CD4-positive, CD25-positive, alpha-beta regulatory T cell (primary cell): ENCODE measurements around the gene TRIM34. TPM values are rescaled to one million over a fixed set of nuclear protein-coding genes. Genes with fewer than 3 reads are reported as not detected.
"Not testable (repeated sequence)": the region's sequence is repeated elsewhere in the genome, so short reads cannot be mapped to it uniquely, and the experiment has no call there.

Experiments used
- ATAC-seq, 2 donors: fragments of 150-1000 bp; cut with Tn5 transposase; one replicate each; pipeline ENCODE4 v1.10.0; 2021; ENCODE audit warnings: low read depth in 2 of 2, moderate number of reproducible peaks in 2 of 2, moderate library complexity in 1 of 2
- DNase-seq, 3 donors: peaks; one replicate each; pipeline versions ENCODE4 v3.0.0 to v3.0.0-alpha.2; 2012 to 2022; ENCODE audit warnings: mixed read lengths in 1 of 3
- H3K27ac ChIP-seq: one replicate; pipeline ENCODE4 v1.7.0; 2013; ENCODE audit warnings: mild to moderate bottlenecking, low read length; ENCODE audit not compliant: insufficient read depth, poor library complexity, severe bottlenecking
- H3K27me3 ChIP-seq: one replicate; pipeline ENCODE4 v1.7.0; 2013; ENCODE audit warnings: low read length; ENCODE audit not compliant: control insufficient read depth, insufficient read depth
- H3K36me3 ChIP-seq: one replicate; pipeline ENCODE4 v1.7.0; 2013; ENCODE audit warnings: mild to moderate bottlenecking, low read length, moderate library complexity; ENCODE audit not compliant: control insufficient read depth, insufficient read depth
- H3K4me1 ChIP-seq: 2 replicates; pipeline ENCODE4 v1.7.0; 2013; ENCODE audit warnings: mild to moderate bottlenecking, low read length; ENCODE audit not compliant: insufficient read depth, control insufficient read depth, poor library complexity, severe bottlenecking
- H3K4me3 ChIP-seq: one replicate; pipeline ENCODE4 v1.7.0; 2013; ENCODE audit warnings: low read depth, mild to moderate bottlenecking, low read length, moderate library complexity
- H3K9me3 ChIP-seq, 2 experiments: 1 replicate in 1 of 2; 2 replicates in 1 of 2; pipeline ENCODE4 v1.7.0; 2013; ENCODE audit warnings: low read length in 2 of 2, mild to moderate bottlenecking in 1 of 2, moderate library complexity in 1 of 2; ENCODE audit not compliant: control insufficient read depth in 2 of 2
- H3K27ac Mint-ChIP-seq, 3 donors: one replicate each; pipeline ENCODE4 v1.8.0; 2020 to 2022; ENCODE audit warnings: mild to moderate bottlenecking in 3 of 3, mixed read lengths in 3 of 3, moderate library complexity in 2 of 3
- H3K27me3 Mint-ChIP-seq: one replicate; pipeline ENCODE4 v1.8.0; 2022; ENCODE audit warnings: mild to moderate bottlenecking, mixed read lengths
- H3K36me3 Mint-ChIP-seq: one replicate; pipeline ENCODE4 v1.8.0; 2020; ENCODE audit warnings: mixed read lengths
- H3K4me1 Mint-ChIP-seq, 4 donors: one replicate each; pipeline ENCODE4 v1.8.0; 2020 to 2022; ENCODE audit warnings: mixed read lengths in 4 of 4, mild to moderate bottlenecking in 1 of 4
- H3K4me3 Mint-ChIP-seq, 4 donors: one replicate each; pipeline ENCODE4 v1.8.0; 2020 to 2022; ENCODE audit warnings: mild to moderate bottlenecking in 4 of 4, mixed read lengths in 4 of 4, moderate library complexity in 3 of 4
- H3K9me3 Mint-ChIP-seq, 7 donors: one replicate each; pipeline ENCODE4 v1.8.0; 2020 to 2022; ENCODE audit warnings: mixed read lengths in 7 of 7, mild to moderate bottlenecking in 3 of 7, moderate library complexity in 2 of 7
- polyA plus RNA-seq, 4 donors: library from polyadenylated mRNA; unstranded; fragments of 300-500 nt; fragmentation: Illumina TruSeq; gene quantifications; one replicate each; pipeline ENCODE4 v1.2.3, GENCODE V29; 2021
- total RNA-seq: library from RNA; stranded (reverse); gene quantifications from one replicate; pipeline ENCODE4 v1.2.3, GENCODE V29; 2022

The TRIM34 gene
- total and polyA plus RNA-seq, 5 donors from 2014 or later = 9.8 to 21.3 (median 18.0) TPM

DNA sequence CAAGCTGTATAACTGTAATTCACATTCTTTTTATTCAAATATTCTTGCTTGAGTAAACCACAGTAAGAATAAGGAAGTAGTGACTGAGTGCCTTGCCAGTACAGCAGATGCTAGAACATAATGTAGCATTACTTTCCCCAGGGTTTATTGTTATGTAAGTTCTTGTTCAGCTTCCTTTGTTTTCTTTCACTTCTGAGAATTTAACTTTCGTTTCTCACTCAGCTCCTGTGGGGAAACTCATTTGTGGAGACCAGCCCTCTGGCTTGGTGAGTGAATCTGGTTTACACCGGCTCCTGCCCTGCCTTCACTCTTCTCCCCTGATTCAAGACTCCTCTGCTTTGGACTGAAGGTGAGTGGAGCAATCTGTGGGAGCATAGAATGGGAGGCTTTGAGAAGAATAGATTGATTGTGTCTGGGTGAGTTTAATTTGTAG is 64.8 kb downstream of the TRIM34 start, which contains the start of gene TRIM22:
TRIM22 (plus strand) TSS at position 240 of the 433 bp plus-strand sequence. CDS start 6,443 bp downstream, outside the sequence.
- H3K27me3 ChIP-seq = no peaks in the 10 kb centered on the region
- ATAC-seq = peak; percentile 78 to 81
- Mint-ChIP-seq H3K36me3 (peaks cover 14% of the 10 kb centered on the region), H3K4me3 (peak within 1 kb of the TSS; percentile 93 to 98 (median 96)), H3K4me1 (peaks cover 25 to 56% (median 45%) of the 10 kb centered on the region in 4 donors), H3K9me3 (no peaks in the 10 kb centered on the region), H3K27me3 (peaks cover 3% of the 10 kb centered on the region), H3K27ac (peak within 1 kb of the TSS; percentile 94 to 100 (median 95))
- peak; percentile 29 to 93 (median 73) for DNase-seq
- H3K36me3 ChIP-seq = peaks cover 11% of the 10 kb centered on the region
- no peaks in the 10 kb centered on the region for H3K9me3 ChIP-seq
- H3K4me3 ChIP-seq = peak within 1 kb of the TSS; percentile 96
- peak within 1 kb of the TSS; percentile 87 for H3K27ac ChIP-seq
- H3K4me1 ChIP-seq = peaks cover 54% of the 10 kb centered on the region

DNA sequence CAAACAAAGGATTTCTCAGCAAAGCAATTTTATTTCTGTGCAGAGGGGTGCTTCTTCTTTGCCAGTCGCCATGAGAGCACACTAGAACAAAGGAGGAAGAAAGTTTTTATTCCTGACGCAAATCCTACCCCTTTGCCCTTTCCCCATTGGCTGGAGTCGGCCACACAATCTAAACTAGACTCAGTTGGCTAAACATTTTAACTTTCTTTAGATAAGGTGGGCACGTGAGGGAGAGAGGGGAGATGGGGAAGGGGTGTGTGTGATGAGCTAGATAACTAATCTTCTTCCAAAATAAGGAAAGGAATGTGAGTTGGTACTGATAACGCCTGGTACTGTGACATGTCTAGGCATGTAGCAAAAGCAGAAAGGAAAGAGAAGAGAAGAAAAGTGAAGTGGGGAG is 65.4 kb downstream of the TRIM34 start:
- Histone ChIP-seq H3K27me3 (no peaks in the 10 kb centered on the region), H3K36me3 (peaks cover 17% of the 10 kb centered on the region), H3K4me1 (peaks cover 54% of the 10 kb centered on the region), H3K9me3 (no peaks in the 10 kb centered on the region), H3K27ac (peak overlapping the region; percentile 87), H3K4me3 (peak overlapping the region; percentile 96)
- peak overlapping the region; percentile 93 to 98 (median 96) for H3K4me3 Mint-ChIP-seq
- DNase-seq = peak in 1 of 3 donors; percentile 27
- peaks cover 17% of the 10 kb centered on the region for H3K36me3 Mint-ChIP-seq
- peaks cover 28 to 56% (median 46%) of the 10 kb centered on the region in 4 donors for H3K4me1 Mint-ChIP-seq
- H3K9me3 Mint-ChIP-seq = no peaks in the 10 kb centered on the region
- no peak for ATAC-seq
- peak overlapping the region; percentile 94 to 100 (median 95) for H3K27ac Mint-ChIP-seq
- no peaks in the 10 kb centered on the region for H3K27me3 Mint-ChIP-seq

DNA sequence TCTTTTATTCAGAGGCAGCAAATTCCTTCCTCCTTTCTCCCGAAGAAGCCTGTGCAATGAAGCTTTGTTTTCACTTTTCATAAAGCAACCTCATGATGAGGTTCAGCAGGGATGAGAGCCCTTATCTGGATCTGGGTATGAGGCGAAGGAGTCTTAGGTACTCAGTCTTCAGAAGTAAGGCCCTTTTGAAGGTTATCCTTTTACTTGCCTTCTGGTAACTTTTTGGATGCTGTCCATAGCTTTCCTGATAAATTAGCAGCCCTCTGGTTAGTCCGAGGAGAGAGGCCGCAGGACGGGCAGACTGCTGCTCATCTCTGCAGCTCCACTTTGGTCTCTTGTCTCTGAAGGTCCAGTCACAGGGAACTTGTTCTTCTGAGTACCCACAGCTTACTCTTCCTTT is 65.9 kb downstream of the TRIM34 start:
- Histone ChIP-seq H3K4me3 (peak overlapping the region; percentile 96), H3K27me3 (no peaks in the 10 kb centered on the region), H3K9me3 (no peaks in the 10 kb centered on the region), H3K36me3 (peaks cover 21% of the 10 kb centered on the region), H3K27ac (peak overlapping the region; percentile 87), H3K4me1 (peaks cover 57% of the 10 kb centered on the region)
- Mint-ChIP-seq H3K27me3 (no peaks in the 10 kb centered on the region), H3K27ac (peak overlapping the region; percentile 94 to 100 (median 95)), H3K4me3 (peak overlapping the region; percentile 93 to 98 (median 96)), H3K4me1 (peaks cover 28 to 59% (median 48%) of the 10 kb centered on the region in 4 donors), H3K36me3 (peaks cover 17% of the 10 kb centered on the region), H3K9me3 (no peaks in the 10 kb centered on the region)
- DNase-seq (peak in 1 of 3 donors; percentile 28), ATAC-seq (no peak)

DNA sequence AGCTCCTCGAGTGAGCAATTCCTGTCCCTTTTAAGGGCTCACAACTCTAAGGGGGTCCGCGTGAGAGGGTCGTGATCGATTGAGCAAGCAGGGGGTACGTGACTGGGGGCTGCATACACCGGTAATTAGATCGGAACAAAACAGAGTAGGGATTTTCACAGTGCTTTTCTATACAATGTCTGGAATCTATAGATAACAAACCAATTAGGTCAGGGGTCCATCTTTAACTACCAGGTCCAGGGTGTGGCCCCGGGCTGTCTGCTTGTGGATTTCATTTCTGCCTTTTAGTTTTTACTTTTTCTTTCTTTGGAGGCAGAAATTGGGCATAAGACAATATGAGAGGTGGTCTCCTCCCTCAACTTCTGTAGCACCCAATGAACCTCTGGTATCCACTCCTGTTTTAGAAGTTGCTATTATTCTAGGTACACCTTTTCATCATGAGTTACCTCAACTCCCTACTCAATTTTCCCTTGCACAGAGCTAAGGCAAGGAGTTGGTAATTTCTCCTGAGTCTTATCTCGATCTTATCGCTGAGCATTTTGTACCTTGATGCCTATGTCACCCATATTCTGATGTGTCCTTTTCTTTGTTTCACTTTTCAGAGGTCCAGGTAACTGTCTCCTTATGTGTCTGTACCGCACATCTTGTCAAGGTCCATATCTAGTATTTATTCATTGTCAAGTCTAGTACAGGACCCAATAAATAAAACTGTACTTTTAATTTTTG is 66.6 kb downstream of the TRIM34 start:
- not testable (repeated sequence) for ATAC-seq, H3K27me3 ChIP-seq, H3K27me3 Mint-ChIP-seq, H3K9me3 ChIP-seq, H3K9me3 Mint-ChIP-seq
- Mint-ChIP-seq H3K27ac (peak overlapping the region; percentile 94 to 100 (median 95)), H3K4me1 (peaks cover 25 to 62% (median 54%) of the 10 kb centered on the region in 4 donors), H3K36me3 (peaks cover 23% of the 10 kb centered on the region), H3K4me3 (peak overlapping the region; percentile 93 to 98 (median 96))
- Histone ChIP-seq H3K36me3 (peaks cover 28% of the 10 kb centered on the region), H3K4me3 (peak overlapping the region; percentile 96), H3K4me1 (peaks cover 63% of the 10 kb centered on the region), H3K27ac (peak overlapping the region; percentile 87)
- peak in 1 of 3 donors; percentile 27 for DNase-seq

DNA sequence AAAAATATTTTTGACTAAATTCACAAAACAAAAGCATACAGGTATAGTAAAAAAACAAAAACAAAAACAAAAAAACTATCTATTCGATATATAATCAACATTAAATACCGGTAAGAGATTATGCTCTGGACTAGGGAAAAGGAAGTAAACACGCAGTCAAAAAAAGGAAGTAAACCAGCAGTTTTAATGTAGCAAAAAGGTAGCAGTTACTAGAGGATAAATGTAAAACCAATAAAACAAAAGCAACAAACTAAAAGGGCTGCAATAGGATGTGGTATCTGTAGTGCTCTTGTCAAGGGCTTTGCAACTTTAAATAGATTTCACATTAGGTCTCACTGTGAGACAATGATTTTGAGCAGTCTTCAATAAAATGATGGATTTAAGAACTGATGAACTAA is 67.2 kb downstream of the TRIM34 start:
- Mint-ChIP-seq H3K4me1 (peaks cover 26 to 67% (median 58%) of the 10 kb centered on the region in 4 donors), H3K27ac (peak overlapping the region; percentile 94 to 100 (median 95)), H3K4me3 (peak overlapping the region; percentile 93 to 98 (median 96)), H3K9me3 (no peaks in the 10 kb centered on the region), H3K27me3 (no peaks in the 10 kb centered on the region), H3K36me3 (peaks cover 29% of the 10 kb centered on the region)
- Histone ChIP-seq H3K9me3 (no peaks in the 10 kb centered on the region), H3K36me3 (peaks cover 34% of the 10 kb centered on the region), H3K4me3 (peak overlapping the region; percentile 96), H3K27me3 (no peaks in the 10 kb centered on the region), H3K27ac (peak overlapping the region; percentile 87), H3K4me1 (peaks cover 63% of the 10 kb centered on the region)
- peak in 1 of 2 donors; percentile 11 for ATAC-seq
- peak in 2 of 3 donors; percentile 44 to 62 for DNase-seq

Other genes with a start within 250 kb of the TRIM34 start
- not detected for gene OR51M1, start 241.2 kb upstream of the TRIM34 start, total RNA-seq
- not detected for gene OR51M1, start 241.2 kb upstream of the TRIM34 start, polyA plus RNA-seq
- not detected for gene OR51Q1, start 202.9 kb upstream of the TRIM34 start, total RNA-seq
- not detected for gene OR51Q1, start 202.9 kb upstream of the TRIM34 start, polyA plus RNA-seq
- not detected for gene OR51I1, start 183.5 kb upstream of the TRIM34 start, total RNA-seq
- gene OR51I1, start 183.5 kb upstream of the TRIM34 start, polyA plus RNA-seq = not detected
- gene OR51I2, start 175.7 kb upstream of the TRIM34 start, total RNA-seq = not detected
- gene OR51I2, start 175.7 kb upstream of the TRIM34 start, polyA plus RNA-seq = not detected
- not detected for gene OR52D1, start 136.3 kb upstream of the TRIM34 start, total RNA-seq
- not detected for gene OR52D1, start 136.3 kb upstream of the TRIM34 start, polyA plus RNA-seq
- gene UBQLN3, start 115.0 kb upstream of the TRIM34 start, total RNA-seq = 0.49 TPM
- gene UBQLN3, start 115.0 kb upstream of the TRIM34 start, polyA plus RNA-seq = not detected
- gene UBQLNL, start 108.3 kb upstream of the TRIM34 start, total RNA-seq = 0.32 TPM
- not detected for gene UBQLNL, start 108.3 kb upstream of the TRIM34 start, polyA plus RNA-seq
- 0.37 TPM for gene OR52H1, start 76.5 kb upstream of the TRIM34 start, total RNA-seq
- not detected for gene OR52H1, start 76.5 kb upstream of the TRIM34 start, polyA plus RNA-seq
- gene OR52B6, start 44.1 kb upstream of the TRIM34 start, total RNA-seq = not detected
- gene OR52B6, start 44.1 kb upstream of the TRIM34 start, polyA plus RNA-seq = not detected
- gene TRIM6, start 28.4 kb upstream of the TRIM34 start, total RNA-seq = not detected
- under 1 TPM in 1 of 4 donors, not detected in 3; 0.91 TPM for gene TRIM6, start 28.4 kb upstream of the TRIM34 start, polyA plus RNA-seq
- 15.2 TPM for gene TRIM5, start 60.1 kb downstream of the TRIM34 start, total RNA-seq
- gene TRIM5, start 60.1 kb downstream of the TRIM34 start, polyA plus RNA-seq = 1 to 10 TPM; 6.0 to 7.7 (median 7.5) TPM
- 378 TPM for gene TRIM22, start 64.8 kb downstream of the TRIM34 start, total RNA-seq
- gene TRIM22, start 64.8 kb downstream of the TRIM34 start, polyA plus RNA-seq = 100 to 1,000 TPM; 233 to 336 (median 250) TPM
- not detected for gene OR56B1, start 111.4 kb downstream of the TRIM34 start, total RNA-seq
- gene OR56B1, start 111.4 kb downstream of the TRIM34 start, polyA plus RNA-seq = under 1 TPM in 1 of 4 donors, not detected in 3; 0.09 TPM
- gene OR52N4, start 129.2 kb downstream of the TRIM34 start, total RNA-seq = 1.6 TPM
- gene OR52N4, start 129.2 kb downstream of the TRIM34 start, polyA plus RNA-seq = 1 to 10 TPM in 2 of 4 donors, under 1 TPM in 1, not detected in 1; 0.79 to 2.7 (median 1.3) TPM
- not detected for gene OR52N5, start 158.4 kb downstream of the TRIM34 start, total RNA-seq
- gene OR52N5, start 158.4 kb downstream of the TRIM34 start, polyA plus RNA-seq = not detected
- gene OR52N1, start 166.3 kb downstream of the TRIM34 start, total RNA-seq = not detected
- not detected for gene OR52N1, start 166.3 kb downstream of the TRIM34 start, polyA plus RNA-seq
- not detected for gene OR52N2, start 183.9 kb downstream of the TRIM34 start, total RNA-seq
- gene OR52N2, start 183.9 kb downstream of the TRIM34 start, polyA plus RNA-seq = not detected
- gene OR52E6, start 216.9 kb downstream of the TRIM34 start, total RNA-seq = not detected
- not detected for gene OR52E6, start 216.9 kb downstream of the TRIM34 start, polyA plus RNA-seq
- gene OR52E8, start 232.7 kb downstream of the TRIM34 start, total RNA-seq = not detected
- not detected for gene OR52E8, start 232.7 kb downstream of the TRIM34 start, polyA plus RNA-seq